SK-N-SH treated with all-trans-retinoic acid at 6 μM for 48 hours (cell line): ENCODE results near the gene ADARB2.

Source experiments
- ARNTL ChIP-seq: fragments of 450-650 bp; formaldehyde crosslinking; IDR thresholded peaks from 2 replicates; pipeline ENCODE4 v1.5.0; 2020; ENCODE audit warnings: low read depth, mild to moderate bottlenecking, moderate library complexity, borderline replicate concordance
- BACH2 ChIP-seq: fragments of 250-450 bp; sonication (Bioruptor Pico); IDR thresholded peaks from 2 replicates; pipeline ENCODE4 v1.9.0; 2021; ENCODE audit warnings: mild to moderate bottlenecking, borderline replicate concordance
- CREB5 ChIP-seq: fragments of 250-450 bp; sonication (Bioruptor Pico); IDR thresholded peaks from 2 replicates; pipeline ENCODE4 v1.5.1; 2020; ENCODE audit warnings: low read depth, mild to moderate bottlenecking, moderate library complexity
- ESRRG ChIP-seq: fragments of 250-450 bp; sonication (Bioruptor Pico); IDR thresholded peaks from 2 replicates; pipeline ENCODE4 v1.6.1; 2021; ENCODE audit warnings: mild to moderate bottlenecking
- ISL1 ChIP-seq: fragments of 250-450 bp; sonication (Bioruptor Pico); IDR thresholded peaks from 2 replicates; pipeline ENCODE4 v2.1.2; 2022; ENCODE audit warnings: mild to moderate bottlenecking, moderate library complexity
- OSR1 ChIP-seq: fragments of 250-450 bp; sonication (Bioruptor Pico); IDR thresholded peaks from 2 replicates; pipeline ENCODE4 v1.8.0; 2022; ENCODE audit warnings: moderate library complexity, mild to moderate bottlenecking, inconsistent platforms
- PATZ1 ChIP-seq: fragments of 250-450 bp; sonication (Bioruptor Pico); IDR thresholded peaks from 2 replicates; pipeline ENCODE4 v1.8.0; 2020; ENCODE audit warnings: mild to moderate bottlenecking, moderate library complexity, borderline replicate concordance
- PPARA ChIP-seq: fragments of 250-450 bp; sonication (Bioruptor Pico); IDR thresholded peaks from 2 replicates; pipeline ENCODE4 v1.5.0; 2020; ENCODE audit warnings: mild to moderate bottlenecking, borderline replicate concordance
- RARB ChIP-seq: fragments of 250-450 bp; sonication (Bioruptor Pico); IDR thresholded peaks from 2 replicates; pipeline ENCODE4 v1.8.0; 2021; ENCODE audit warnings: mild to moderate bottlenecking, moderate library complexity
- TCF4 ChIP-seq: fragments of 250-450 bp; sonication (Bioruptor Pico); IDR thresholded peaks from 2 replicates; pipeline ENCODE4 v1.8.0; 2021; ENCODE audit warnings: mild to moderate bottlenecking, moderate library complexity, borderline replicate concordance
- TSHZ2 ChIP-seq: fragments of 250-450 bp; sonication (Bioruptor Pico); IDR thresholded peaks from 2 replicates; pipeline ENCODE4 v1.5.0; 2020; ENCODE audit warnings: mild to moderate bottlenecking, moderate library complexity
- ZFP30 ChIP-seq: fragments of 450-650 bp; formaldehyde crosslinking; IDR thresholded peaks from 2 replicates; pipeline ENCODE4 v1.5.0; 2022; ENCODE audit warnings: mild to moderate bottlenecking, moderate library complexity
- ZNF565 ChIP-seq: fragments of 450-650 bp; formaldehyde crosslinking; conservative IDR thresholded peaks from 2 replicates; pipeline ENCODE4 v1.5.0; 2020; ENCODE audit warnings: low read depth, mild to moderate bottlenecking, moderate library complexity

GRCh38 chr10:1604246-1604645 lies 133.1 kb downstream of the ADARB2 start:
- TF ChIP-seq PATZ1 (CRISPR knock-in tag) (no peak), CREB5 (no peak), ESRRG (CRISPR knock-in tag) (no peak), ZNF565 (no peak), ARNTL (CRISPR knock-in tag) (no peak), TSHZ2 (no peak), ISL1 (CRISPR knock-in tag) (no peak), ZFP30 (CRISPR knock-in tag) (no peak), RARB (CRISPR knock-in tag) (no peak), BACH2 (CRISPR knock-in tag) (no peak), PPARA (no peak), TCF4 (no peak), OSR1 (CRISPR knock-in tag) (no peak)
